Kidney glomerular epithelial cell (primary cell): ENCODE data around the gene MAPT.
A peak's percentile ranks its signal among the peaks of the same experiment; 100 is the strongest.

ENCODE experiments used
- DNase-seq: peaks from one replicate; lab custom pipeline; 2025; lab: John Stamatoyannopoulos, UW

The MAPT gene

DNA sequence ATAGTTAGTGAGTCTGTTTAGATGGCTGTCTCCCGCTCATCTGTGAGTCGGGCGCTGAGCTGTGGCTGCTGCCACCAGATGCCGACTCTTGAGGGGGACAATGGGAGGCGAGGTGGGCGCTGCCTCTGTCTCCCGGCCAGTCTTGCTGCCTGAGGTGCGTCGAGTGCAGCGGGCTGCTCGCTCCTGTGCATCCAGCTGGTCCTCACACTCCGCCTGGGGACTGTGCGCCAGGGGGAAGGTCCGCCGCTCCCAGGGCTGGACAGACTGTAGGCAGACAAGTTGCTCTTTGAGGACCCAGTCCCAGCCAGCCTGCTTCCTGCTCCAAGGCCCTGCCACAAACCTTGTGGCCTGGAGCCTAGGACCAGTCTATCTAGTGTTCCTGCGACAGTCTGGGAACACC lies 137.1 kb downstream of the MAPT start:
- DNase-seq, result no peak

DNA sequence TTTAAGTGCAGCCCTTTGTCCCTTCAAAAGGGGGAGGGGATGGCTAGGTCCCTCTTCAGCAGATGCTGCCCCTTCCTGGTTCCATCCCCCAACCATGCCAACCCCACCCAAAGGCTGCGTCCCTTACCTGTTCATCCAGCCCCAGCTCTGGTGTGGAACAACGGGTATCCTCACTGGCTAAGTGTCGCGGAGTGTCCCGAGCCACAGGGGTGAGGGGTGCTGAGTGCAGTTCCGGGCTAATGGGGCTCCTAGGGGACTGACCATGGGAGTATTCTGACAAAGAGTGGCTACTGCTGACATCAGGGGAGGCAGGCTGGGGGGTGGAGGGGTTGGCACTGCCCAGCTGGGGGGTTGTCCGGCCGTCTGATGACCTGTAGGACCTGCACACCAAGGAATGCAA lies 137.6 kb downstream of the MAPT start:
- no peak for DNase-seq

GRCh38 chr17:46032909-46033308 lies 138.6 kb downstream of the MAPT start:
- DNase-seq, result no peak

DNA sequence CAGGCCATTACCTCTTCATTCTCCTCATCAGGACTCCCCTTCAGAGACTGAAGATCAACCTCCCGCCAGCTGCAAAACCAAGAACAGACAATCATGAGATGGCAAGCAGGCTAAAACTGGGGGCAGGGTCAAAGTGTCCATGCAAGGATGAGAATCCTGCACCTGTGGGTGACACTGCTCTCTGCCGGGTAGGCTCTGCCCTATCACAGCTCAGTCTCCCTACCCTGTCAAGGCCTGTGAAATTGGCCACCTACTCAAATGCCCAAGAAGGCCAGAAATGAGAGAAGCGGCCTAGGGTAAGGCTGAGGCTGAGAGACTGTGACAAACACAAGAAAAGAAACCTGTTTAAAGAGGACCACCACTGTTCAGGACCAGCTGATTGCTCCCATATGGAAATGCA lies 139.0 kb downstream of the MAPT start:
- no peak for DNase-seq

- no peak for DNase-seq
Measured at GRCh38 chr17:46035112-46035818, 140.9 kb downstream of the MAPT start.

DNA sequence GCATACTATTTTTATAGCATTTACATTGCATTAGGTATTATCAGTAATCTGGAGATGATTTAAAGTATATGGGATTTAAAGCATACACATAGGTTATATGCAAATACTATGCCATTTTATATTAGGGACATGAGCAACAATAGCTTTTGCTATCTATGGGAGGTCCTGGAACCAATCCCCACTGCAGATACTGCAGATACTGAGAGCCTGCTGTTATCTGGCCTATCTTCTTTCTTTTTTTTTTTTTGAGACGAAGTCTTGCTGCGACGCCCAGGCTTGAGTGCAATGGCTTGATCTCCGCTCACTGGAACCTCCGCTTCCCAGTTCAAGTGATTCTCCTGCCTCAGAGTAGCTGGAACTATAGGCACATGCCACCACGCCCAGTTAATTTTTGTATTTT lies 142.1 kb downstream of the MAPT start:
- DNase-seq, result no peak

DNA sequence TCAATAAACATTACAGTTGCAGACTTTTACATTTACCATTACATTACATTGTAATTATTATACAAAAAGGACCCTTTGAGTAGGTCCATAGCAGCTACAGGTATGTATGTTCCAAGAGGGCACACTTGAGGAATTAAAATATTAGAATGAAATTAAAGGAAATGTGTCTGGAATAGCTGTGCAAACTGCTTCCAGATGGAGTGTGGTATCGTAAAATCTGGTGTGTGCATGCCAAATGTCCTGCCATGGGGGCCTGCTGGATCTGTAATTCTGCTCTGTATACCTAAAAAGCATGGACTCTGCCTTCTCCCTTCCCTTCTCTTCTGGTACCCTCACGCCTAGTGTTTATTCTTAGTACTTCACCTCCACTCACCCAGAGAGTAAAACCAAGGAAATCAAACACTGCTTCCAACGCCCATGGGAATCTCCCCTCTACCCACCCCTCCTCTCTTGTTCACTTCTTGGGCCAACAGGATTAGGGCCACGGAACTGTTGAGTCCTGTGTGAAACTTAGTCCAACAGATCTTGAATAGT lies 143.4 kb downstream of the MAPT start:
- no peak for DNase-seq

DNA sequence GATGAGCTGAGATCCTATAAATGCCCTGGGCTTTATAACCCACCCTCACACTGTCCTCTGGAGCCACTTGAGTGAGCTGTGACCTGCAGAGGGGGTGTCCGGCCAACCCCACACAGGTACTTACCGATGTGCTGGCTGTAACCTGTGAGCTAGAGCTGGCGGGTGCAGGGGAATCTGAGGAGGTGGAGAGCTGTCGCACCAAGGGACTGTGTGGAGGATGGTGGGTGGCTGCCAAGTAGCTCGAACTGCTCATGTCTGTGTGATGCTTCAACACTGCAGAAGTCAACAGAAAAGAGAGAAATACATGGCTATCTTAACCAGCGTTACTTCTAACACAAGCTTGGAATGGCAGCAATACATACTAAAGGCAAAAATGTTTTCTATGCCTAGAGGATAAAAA lies 144.1 kb downstream of the MAPT start:
- no peak for DNase-seq

DNA sequence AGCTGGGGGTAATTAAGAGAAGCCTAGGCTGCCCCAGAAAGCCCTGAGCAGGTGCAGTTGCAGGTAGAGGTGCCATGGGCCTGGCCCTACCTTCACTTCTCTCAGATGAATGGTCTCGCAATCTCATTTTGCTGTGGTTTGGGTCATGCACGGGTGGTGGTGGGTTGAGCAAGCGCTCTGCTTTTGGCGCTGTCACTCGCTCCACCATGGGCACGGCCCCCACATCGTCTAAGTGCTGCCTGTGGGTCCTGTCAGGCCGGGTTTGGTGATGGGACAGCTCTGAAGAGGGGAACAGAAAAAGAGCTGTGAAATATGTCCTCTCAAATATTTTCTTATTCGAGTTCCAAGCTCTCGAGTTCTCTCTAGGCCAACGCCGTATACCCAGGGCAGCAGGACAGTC lies 144.6 kb downstream of the MAPT start:
- no peak for DNase-seq

DNA sequence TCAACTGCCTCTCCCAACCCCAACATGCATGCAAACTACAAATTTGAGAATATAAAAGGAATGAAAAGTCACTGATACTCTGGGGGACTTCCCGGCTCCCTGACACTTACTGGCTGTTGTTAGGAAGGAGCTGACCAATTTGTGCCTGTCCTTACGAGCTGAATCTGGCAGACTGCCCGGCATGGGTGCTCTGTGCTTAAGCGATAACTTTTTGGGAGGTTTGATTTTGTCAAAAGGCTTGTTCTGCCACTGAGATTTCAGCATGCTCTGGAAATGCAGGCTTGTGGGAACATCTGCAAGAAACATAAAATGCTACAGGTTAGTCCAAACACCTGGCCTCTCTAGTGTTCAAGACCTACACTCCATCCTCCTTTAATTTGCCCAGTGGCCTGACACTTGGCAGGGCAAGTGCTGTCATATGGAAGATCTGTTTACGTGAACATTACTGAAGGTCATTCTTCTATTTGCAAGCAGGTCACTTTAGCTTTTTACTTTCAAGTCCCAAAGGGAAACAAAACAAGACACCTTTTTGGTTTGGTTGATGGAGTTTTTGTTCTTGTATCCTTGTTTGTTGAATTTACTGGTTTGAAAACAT lies 145.3 kb downstream of the MAPT start:
- DNase-seq, result no peak

- DNase-seq, result no peak
Measured at GRCh38 chr17:46042246-46042645, 147.9 kb downstream of the MAPT start.

DNA sequence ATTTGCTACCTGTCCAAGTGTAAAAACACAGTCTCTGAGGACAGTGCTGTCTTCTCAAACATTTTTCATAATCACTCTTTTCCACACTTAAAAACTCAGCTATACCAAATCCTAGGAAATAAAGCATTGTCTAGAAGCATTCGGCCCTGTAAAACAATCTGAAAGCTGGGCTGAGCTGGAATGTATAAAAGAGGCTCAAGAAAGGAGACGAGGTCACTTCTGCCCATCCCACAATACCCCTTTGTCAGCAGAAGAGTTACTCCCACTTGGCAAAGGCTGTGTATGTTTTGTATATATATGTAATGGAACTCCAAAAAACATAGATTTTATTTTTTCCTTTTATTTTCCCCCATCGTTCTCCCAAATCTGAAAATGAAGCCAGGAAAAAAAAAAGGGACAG lies 148.6 kb downstream of the MAPT start:
- DNase-seq, result no peak

GRCh38 chr17:46043606-46044005 lies 149.3 kb downstream of the MAPT start:
- no peak for DNase-seq

GRCh38 chr17:46044286-46044928 lies 150.1 kb downstream of the MAPT start:
- peak; percentile 90 for DNase-seq

GRCh38 chr17:46044989-46045388 lies 150.6 kb downstream of the MAPT start:
- DNase-seq, result no peak

GRCh38 chr17:46045639-46046038 lies 151.3 kb downstream of the MAPT start:
- DNase-seq, result no peak

- DNase-seq, result no peak
Measured at GRCh38 chr17:46046957-46047356, 152.6 kb downstream of the MAPT start.

- DNase-seq, result no peak
Measured at GRCh38 chr17:46047398-46047797, 153.0 kb downstream of the MAPT start.

DNA sequence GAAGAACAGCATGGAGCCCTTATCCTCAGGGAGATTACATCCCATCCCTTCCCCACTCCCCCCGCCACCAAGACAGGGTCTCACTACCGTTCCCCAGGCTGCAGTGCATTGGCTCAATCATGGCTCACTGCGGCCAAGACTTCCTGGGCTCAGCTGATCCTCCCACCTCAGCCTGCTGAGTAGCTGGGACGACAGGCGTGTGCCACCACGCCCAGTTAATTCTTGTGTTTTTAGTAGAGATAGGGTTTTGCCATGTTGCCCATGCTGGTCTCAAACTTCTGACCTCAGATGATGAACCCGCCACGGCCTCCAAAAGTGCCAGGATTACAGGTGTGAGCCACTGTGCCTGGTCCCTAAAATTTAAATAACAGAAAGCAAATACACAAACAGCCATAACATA lies 153.5 kb downstream of the MAPT start:
- DNase-seq, result no peak

DNA sequence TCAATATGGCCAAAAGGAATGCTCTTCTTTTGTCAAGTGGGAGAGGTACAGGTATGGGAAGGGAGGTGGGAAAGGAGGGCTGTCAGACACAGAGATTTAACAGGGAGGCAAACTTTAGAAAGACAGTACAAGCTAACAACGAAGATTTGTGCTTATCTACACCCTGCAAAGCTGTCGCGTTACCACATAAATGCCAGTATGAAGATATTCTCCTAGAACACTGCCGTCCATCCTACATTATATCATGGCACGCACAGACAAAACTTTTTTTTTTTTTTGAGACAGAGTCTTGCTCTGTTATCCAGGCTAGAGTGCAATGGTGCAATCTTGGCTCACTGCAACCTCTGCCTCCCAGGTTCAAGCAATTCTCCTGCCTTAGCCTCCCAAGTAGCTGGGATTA lies 155.3 kb downstream of the MAPT start:
- DNase-seq, result no peak

DNA sequence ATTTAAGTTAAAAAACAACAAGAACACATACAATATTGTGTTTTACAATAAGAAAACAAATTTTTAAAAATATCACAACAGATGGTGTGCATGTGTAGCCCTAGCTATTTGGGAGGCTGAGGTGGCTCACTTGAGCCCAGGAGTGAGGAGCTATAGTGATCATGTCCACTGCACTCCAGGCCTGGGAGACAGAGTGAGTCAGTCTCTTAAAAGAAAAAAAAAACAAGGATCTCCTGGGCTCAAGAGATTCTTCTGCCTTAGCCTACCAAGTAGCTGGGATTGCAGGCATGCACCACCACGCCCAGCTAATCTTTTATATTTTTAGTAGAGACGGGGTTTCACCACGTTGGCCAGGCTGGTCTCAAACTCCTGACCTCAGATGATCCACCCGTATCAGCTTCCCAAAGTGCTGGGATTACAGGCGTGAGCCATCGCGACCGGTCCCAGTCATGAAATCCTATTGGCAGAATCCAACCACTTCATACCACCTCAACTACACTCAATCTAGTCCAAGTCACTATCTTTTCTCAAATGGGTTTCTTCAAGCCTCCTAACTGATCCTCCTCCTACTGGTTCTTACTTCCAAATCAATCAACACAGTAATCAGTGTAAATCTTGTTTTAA lies 159.7 kb downstream of the MAPT start:
- DNase-seq, result no peak

- peak; percentile 27 for DNase-seq
Measured at GRCh38 chr17:46056800-46057304, 162.5 kb downstream of the MAPT start.

- DNase-seq, result no peak
Measured at GRCh38 chr17:46057366-46057765, 163.0 kb downstream of the MAPT start.
